Hepatocyte (in vitro differentiated cells): Measurements from ENCODE around the gene SAMD11. TPM values are rescaled to one million over a fixed set of nuclear protein-coding genes. Genes with fewer than 3 reads are reported as not detected.

Experiments
- DNase-seq: peaks from one replicate; pipeline ENCODE4 v3.0.0-alpha.2; 2016; ENCODE audit warnings: low spot score
- H2AFZ ChIP-seq: fragments of 200-600 bp; sonication (generic); 2 replicates; pipeline ENCODE4 v1.6.0; 2016; ENCODE audit warnings: antibody characterized with exemption, mild to moderate bottlenecking
- H3K27ac ChIP-seq: fragments of 200-600 bp; sonication (generic); 2 replicates; pipeline ENCODE4 v1.5.1; 2016; ENCODE audit warnings: mild to moderate bottlenecking
- H3K27me3 ChIP-seq: fragments of 200-600 bp; sonication (generic); 2 replicates; pipeline ENCODE4 v1.6.1; 2016
- H3K36me3 ChIP-seq: fragments of 200-600 bp; sonication (generic); replicated peaks from 2 replicates; pipeline ENCODE4 v1.5.1; 2016; ENCODE audit warnings: low read depth; ENCODE audit not compliant: insufficient read depth
- H3K4me1 ChIP-seq: fragments of 200-600 bp; sonication (generic); 2 replicates; pipeline ENCODE4 v1.5.1; 2016; ENCODE audit warnings: mild to moderate bottlenecking, moderate library complexity; ENCODE audit not compliant: insufficient read depth
- H3K4me2 ChIP-seq: fragments of 200-600 bp; sonication (generic); 2 replicates; pipeline ENCODE4 v1.6.0; 2016
- H3K4me3 ChIP-seq: fragments of 200-600 bp; sonication (generic); 2 replicates; pipeline ENCODE4 v1.5.1; 2016; ENCODE audit warnings: mild to moderate bottlenecking
- H3K79me2 ChIP-seq: fragments of 200-600 bp; sonication (generic); 2 replicates; pipeline ENCODE4 v1.6.0; 2017; ENCODE audit warnings: mild to moderate bottlenecking
- H3K9me2 ChIP-seq: fragments of 200-600 bp; sonication (generic); replicated peaks from 2 replicates; pipeline ENCODE4 v1.6.0; 2017; ENCODE audit warnings: mild to moderate bottlenecking; ENCODE audit not compliant: insufficient read depth
- H3K9me3 ChIP-seq: fragments of 200-600 bp; sonication (generic); 2 replicates; pipeline ENCODE4 v1.5.1; 2016; ENCODE audit warnings: low read depth, mild to moderate bottlenecking
- H4K20me1 ChIP-seq: fragments of 200-600 bp; sonication (generic); 2 replicates; pipeline ENCODE4 v1.6.0; 2016; ENCODE audit warnings: mild to moderate bottlenecking; ENCODE audit not compliant: insufficient read depth, poor library complexity, severe bottlenecking
- EZH2 ChIP-seq: fragments of 200-600 bp; sonication (generic); IDR thresholded peaks from 2 replicates; pipeline ENCODE4 v1.6.1; 2016; ENCODE audit warnings: antibody characterized with exemption, mild to moderate bottlenecking, borderline replicate concordance
- EZH2phosphoT487 ChIP-seq: fragments of 200-600 bp; sonication (generic); IDR thresholded peaks from one replicate; pipeline ENCODE4 v1.6.1; 2018; ENCODE audit warnings: antibody characterized with exemption, mild to moderate bottlenecking, low read depth, moderate library complexity; ENCODE audit not compliant: unreplicated experiment, severe bottlenecking
- WGBS: methylation state at CpG from one replicate; pipeline ENCODE4 v1.1.6; 2016; ENCODE audit warnings: low lambda C conversion rate; ENCODE audit errors: missing lambda C conversion rate; 5-methylcytosine and 5-hydroxymethylcytosine counted together
- polyA plus RNA-seq: library from polyadenylated mRNA; unstranded; fragments of >200 nt; fragmentation: Nextera tagmentation; extraction: Ambion mirVana; gene quantifications from 2 replicates; pipeline ENCODE4 v1.2.1, GENCODE V29; 2016
- total RNA-seq: library from RNA; depleted of rRNA; stranded (reverse); fragments of >200 nt; gene quantifications from 2 replicates; pipeline ENCODE4 v1.2.3, GENCODE V29; 2014
- TF ChIP-seq, protein P1 (sequence below): fragments of 200-600 bp; sonication (generic); IDR thresholded peaks from 2 replicates; pipeline ENCODE4 v1.5.1; 2016; ENCODE audit warnings: antibody characterized with exemption, mild to moderate bottlenecking; ENCODE audit not compliant: poor library complexity

SAMD11 gene
- total and polyA plus RNA-seq, 2 experiments from 2014 or later: 9.5 to 17.1 TPM

GRCh38 chr1:982765-983436 lies 59.2 kb downstream of the SAMD11 start:
- no peak for DNase-seq
- H3K4me2 ChIP-seq: no peak overlapping the region
- H3K9me3 ChIP-seq: no peaks in the 10 kb centered on the region
- no peaks in the 10 kb centered on the region for H3K9me2 ChIP-seq
- H2AFZ ChIP-seq: no peak overlapping the region
- no peak overlapping the region for H3K27ac ChIP-seq
- H4K20me1 ChIP-seq: no peaks in the 10 kb centered on the region
- peaks cover 5% of the 10 kb centered on the region for H3K27me3 ChIP-seq
- WGBS: 91% methylated on average over 41 of the region's 43 CpGs
- no peaks in the 10 kb centered on the region for H3K36me3 ChIP-seq
- H3K4me3 ChIP-seq: no peak overlapping the region
- no peaks in the 10 kb centered on the region for H3K4me1 ChIP-seq
- H3K79me2 ChIP-seq: no peaks in the 10 kb centered on the region
- TF ChIP-seq, protein P1, sequence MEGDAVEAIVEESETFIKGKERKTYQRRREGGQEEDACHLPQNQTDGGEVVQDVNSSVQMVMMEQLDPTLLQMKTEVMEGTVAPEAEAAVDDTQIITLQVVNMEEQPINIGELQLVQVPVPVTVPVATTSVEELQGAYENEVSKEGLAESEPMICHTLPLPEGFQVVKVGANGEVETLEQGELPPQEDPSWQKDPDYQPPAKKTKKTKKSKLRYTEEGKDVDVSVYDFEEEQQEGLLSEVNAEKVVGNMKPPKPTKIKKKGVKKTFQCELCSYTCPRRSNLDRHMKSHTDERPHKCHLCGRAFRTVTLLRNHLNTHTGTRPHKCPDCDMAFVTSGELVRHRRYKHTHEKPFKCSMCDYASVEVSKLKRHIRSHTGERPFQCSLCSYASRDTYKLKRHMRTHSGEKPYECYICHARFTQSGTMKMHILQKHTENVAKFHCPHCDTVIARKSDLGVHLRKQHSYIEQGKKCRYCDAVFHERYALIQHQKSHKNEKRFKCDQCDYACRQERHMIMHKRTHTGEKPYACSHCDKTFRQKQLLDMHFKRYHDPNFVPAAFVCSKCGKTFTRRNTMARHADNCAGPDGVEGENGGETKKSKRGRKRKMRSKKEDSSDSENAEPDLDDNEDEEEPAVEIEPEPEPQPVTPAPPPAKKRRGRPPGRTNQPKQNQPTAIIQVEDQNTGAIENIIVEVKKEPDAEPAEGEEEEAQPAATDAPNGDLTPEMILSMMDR: no peak
- TF ChIP-seq EZH2phosphoT487: no peak

- 32% methylated on average over 20 of the region's 29 CpGs for WGBS
- no peaks in the 10 kb centered on the region for H3K36me3 ChIP-seq
- H3K9me3 ChIP-seq: no peaks in the 10 kb centered on the region
- H3K79me2 ChIP-seq: no peaks in the 10 kb centered on the region
- H3K27ac ChIP-seq: no peak overlapping the region
- H3K4me2 ChIP-seq: peak overlapping the region; percentile 95
- no peak for TF ChIP-seq EZH2phosphoT487
- TF ChIP-seq, protein P1: peak; percentile 96
- peak overlapping the region; percentile 60 for H2AFZ ChIP-seq
- H3K27me3 ChIP-seq: peaks cover 5% of the 10 kb centered on the region
- H3K4me1 ChIP-seq: no peaks in the 10 kb centered on the region
- no peak overlapping the region for H3K4me3 ChIP-seq
- H4K20me1 ChIP-seq: no peaks in the 10 kb centered on the region
- no peaks in the 10 kb centered on the region for H3K9me2 ChIP-seq
- peak; percentile 69 for DNase-seq
Measured at GRCh38 chr1:983798-984475, 60.2 kb downstream of the SAMD11 start.

GRCh38 chr1:984476-984814 lies 60.7 kb downstream of the SAMD11 start:
- no peaks in the 10 kb centered on the region for H4K20me1 ChIP-seq
- DNase-seq: no peak
- H2AFZ ChIP-seq: peak overlapping the region; percentile 60
- WGBS: 61% methylated on average over 11 of the region's 12 CpGs
- H3K27me3 ChIP-seq: peaks cover 6% of the 10 kb centered on the region
- H3K36me3 ChIP-seq: no peaks in the 10 kb centered on the region
- no peaks in the 10 kb centered on the region for H3K9me2 ChIP-seq
- no peaks in the 10 kb centered on the region for H3K9me3 ChIP-seq
- TF ChIP-seq, protein P1: no peak
- TF ChIP-seq EZH2phosphoT487 (no peak), EZH2 (no peak)
- peak overlapping the region; percentile 95 for H3K4me2 ChIP-seq
- no peak overlapping the region for H3K4me3 ChIP-seq
- H3K79me2 ChIP-seq: no peaks in the 10 kb centered on the region
- no peak overlapping the region for H3K27ac ChIP-seq
- H3K4me1 ChIP-seq: no peaks in the 10 kb centered on the region
